Measurements from ENCODE around the gene CAPN2. TPM values are rescaled to one million over a fixed set of nuclear protein-coding genes. Genes with fewer than 3 reads are reported as not detected.

Gene CAPN2
- total RNA-seq, 1 donor from 2014 or later: 281 TPM

DNA sequence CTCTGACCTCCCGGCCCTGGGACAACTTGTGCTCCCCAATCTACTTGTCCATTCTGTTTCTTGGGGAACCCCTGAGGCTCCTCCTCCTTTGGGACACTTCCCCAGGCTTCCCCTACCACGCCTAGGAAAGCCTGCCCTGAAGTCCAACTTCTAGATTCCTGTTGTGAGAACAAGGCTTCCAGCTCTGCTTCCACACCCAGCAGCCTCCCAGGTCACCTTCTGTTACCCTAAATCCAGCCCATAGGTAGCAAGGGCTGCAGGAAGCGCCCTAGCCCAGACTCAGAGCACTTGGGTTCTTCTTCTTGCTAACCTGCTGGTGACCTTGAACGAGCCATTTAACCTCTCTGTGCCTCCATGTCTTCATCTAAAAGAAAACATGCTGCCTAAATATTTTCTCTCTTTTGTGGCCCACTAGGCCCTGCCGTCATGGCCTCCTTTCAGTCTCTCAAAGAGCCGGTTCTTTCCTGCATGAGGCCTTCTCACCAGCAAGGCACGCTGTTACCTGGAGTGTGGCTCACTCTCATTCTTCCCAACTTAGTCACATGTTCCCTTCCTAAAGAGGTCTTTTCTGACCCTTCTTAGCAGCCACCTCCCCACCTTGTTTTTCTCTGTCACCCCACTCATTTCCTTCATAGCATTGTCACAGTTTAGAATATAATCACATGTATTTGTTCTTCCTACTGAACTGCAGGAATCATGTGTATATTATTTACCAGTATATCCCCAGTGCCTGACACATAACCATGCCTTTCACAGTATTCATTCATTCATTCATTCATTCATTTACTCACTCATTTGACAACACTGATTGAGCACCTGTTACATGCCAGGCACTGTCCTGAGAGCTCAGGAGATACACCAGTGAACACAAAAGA lies 1.4 kb downstream of the CAPN2 start:
- TF ChIP-seq, protein P1, sequence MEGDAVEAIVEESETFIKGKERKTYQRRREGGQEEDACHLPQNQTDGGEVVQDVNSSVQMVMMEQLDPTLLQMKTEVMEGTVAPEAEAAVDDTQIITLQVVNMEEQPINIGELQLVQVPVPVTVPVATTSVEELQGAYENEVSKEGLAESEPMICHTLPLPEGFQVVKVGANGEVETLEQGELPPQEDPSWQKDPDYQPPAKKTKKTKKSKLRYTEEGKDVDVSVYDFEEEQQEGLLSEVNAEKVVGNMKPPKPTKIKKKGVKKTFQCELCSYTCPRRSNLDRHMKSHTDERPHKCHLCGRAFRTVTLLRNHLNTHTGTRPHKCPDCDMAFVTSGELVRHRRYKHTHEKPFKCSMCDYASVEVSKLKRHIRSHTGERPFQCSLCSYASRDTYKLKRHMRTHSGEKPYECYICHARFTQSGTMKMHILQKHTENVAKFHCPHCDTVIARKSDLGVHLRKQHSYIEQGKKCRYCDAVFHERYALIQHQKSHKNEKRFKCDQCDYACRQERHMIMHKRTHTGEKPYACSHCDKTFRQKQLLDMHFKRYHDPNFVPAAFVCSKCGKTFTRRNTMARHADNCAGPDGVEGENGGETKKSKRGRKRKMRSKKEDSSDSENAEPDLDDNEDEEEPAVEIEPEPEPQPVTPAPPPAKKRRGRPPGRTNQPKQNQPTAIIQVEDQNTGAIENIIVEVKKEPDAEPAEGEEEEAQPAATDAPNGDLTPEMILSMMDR (conservative IDR thresholded peaks at IDR 0.05; ENCODE audit: low read depth, low read length): no peak
- peak overlapping the region; percentile 91 for H3K4me3 ChIP-seq (ENCODE audit: low read depth, low read length)
- DNase-seq (ENCODE audit: low read depth): no peak

DNA sequence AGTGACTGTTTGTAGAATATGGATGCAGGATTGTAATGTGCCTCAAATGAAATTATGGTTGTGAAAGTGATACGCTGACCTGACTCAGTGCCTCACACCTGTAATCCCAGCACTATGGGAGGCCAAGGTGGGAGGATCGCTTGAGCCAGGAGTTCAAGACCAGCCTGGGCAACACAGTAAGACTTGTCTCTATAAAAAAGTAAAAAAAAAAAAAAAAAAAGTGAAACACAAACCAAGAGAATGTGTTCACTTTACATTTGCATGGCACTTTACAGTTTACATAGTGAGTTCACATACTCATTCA lies 2.0 kb downstream of the CAPN2 start:
- peak overlapping the region; percentile 91 for H3K4me3 ChIP-seq (ENCODE audit: low read depth, low read length)
- DNase-seq (ENCODE audit: low read depth): no peak
- TF ChIP-seq, protein P1 (conservative IDR thresholded peaks at IDR 0.05; ENCODE audit: low read depth, low read length): no peak

DNA sequence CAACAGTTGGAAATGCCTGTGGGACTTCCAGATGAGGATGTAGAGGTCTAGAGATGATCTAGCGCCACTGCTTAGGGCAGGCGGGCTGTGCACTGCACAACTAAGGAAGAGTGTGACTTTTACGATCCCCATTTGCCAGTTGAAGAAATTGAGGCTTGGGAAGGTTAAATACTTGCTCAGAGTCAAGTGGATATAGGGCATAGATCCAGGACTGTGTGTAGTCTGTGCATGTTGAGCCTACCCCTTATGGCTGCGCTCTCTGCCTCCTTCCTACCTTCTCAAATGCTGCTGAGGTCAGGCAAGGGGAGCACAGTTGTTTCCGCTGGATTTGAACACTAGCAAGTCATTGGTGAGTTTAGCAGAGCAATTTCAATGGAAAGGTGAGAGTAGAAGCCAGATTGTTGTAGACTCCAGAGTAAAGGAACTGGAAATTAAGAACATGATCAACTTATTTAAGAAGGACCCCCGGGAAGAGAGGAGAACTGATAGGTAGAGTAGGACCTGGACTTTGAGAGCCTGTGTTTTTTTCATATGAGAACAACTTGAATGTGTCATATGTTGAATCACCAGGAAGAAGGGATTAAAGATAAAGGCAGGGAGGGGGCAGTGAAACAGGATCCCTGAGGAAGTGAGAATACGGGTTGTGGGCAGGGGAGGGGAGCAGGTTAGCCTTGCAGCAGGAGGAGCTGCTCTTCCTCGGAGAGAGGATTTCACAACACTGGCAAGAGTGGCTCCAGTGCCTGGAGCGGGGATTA lies 2.7 kb downstream of the CAPN2 start:
- peak overlapping the region; percentile 91 for H3K4me3 ChIP-seq (ENCODE audit: low read depth, low read length)
- TF ChIP-seq, protein P1 (conservative IDR thresholded peaks at IDR 0.05; ENCODE audit: low read depth, low read length): no peak
- DNase-seq (ENCODE audit: low read depth): no peak

DNA sequence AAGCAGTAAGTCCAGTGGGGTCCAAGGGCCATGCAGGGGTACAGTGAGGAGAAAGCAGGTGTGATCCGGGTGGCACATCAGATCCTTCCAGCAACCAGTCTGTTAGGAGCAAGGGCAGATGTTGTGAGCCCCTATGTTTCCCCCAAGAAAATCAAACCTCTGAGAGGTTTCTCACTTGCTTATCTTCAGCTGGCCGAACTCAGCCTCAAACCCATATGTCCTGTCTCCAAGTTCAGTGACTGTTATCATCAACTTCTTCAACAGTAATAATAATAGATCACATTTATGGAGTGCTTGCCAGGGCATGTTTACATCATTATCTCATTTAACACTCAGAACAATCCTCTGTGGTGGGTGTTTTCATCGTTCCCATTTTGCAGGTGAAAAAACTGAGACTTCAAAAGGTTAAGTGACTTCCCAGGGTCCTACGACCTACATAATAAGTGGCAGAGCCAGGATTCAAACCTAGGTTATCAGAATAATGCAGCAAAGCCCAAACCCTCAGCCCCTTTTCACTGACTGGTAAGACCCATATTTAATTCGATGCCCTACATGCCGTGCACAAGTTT lies 3.3 kb downstream of the CAPN2 start:
- TF ChIP-seq, protein P1 (conservative IDR thresholded peaks at IDR 0.05; ENCODE audit: low read depth, low read length): no peak
- H3K4me3 ChIP-seq (ENCODE audit: low read depth, low read length): peak overlapping the region; percentile 91
- no peak for DNase-seq (ENCODE audit: low read depth)

DNA sequence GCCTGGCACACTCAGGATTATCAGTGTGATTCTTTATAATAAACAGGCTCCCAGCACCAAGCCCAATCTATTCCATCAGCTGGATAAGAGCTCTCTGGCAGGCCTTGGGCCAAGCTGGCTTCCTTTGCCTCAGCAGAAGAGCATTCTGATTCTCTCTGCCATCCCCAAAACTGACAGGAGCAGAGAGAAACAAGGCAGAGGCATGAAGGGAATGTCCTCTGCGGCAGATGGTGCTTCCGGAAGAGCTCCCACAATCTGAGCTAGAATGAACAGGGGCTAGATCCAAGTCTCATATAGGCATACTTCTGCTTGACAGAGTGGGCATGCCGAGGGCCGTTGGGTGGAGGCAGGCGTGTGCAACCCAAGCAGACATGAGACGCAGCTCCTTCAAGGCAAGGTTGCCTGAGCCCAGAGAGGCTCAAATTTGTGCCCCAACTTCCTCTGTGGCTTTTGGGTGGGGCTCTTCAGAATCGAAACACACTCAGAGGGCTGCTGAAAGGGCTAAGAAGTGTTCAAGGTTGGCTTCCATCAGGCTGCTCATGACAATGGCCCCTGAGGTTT lies 4.0 kb downstream of the CAPN2 start:
- no peak for DNase-seq (ENCODE audit: low read depth)
- TF ChIP-seq, protein P1 (conservative IDR thresholded peaks at IDR 0.05; ENCODE audit: low read depth, low read length): no peak
- no peak overlapping the region for H3K4me3 ChIP-seq (ENCODE audit: low read depth, low read length)

DNA sequence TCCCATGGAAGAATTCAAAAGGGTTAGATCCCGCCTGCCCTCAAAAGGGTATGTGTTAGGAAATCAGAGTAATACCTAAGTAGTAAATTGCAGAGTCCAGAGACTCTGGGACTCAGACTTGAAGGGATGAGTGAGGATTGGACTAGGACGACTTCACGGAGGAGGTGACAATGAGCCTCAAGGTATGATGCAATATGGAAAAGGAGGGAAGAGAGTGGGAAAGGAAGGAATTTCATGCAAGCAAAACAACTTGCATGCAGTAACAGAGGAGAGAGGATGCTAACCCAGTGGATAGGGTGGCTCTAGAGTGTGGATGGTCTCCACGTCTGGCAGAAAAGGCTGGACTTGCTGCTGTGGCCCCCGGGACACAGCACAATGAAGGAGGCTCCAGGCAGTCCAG lies 4.8 kb downstream of the CAPN2 start:
- DNase-seq (ENCODE audit: low read depth): no peak
- TF ChIP-seq, protein P1 (conservative IDR thresholded peaks at IDR 0.05; ENCODE audit: low read depth, low read length): no peak
- H3K4me3 ChIP-seq (ENCODE audit: low read depth, low read length): no peak overlapping the region

All from epithelial cell of proximal tubule (primary cell).